ENCODE measurements around the gene HMGA1. TPM values are rescaled to one million over a fixed set of nuclear protein-coding genes. Genes with fewer than 3 reads are reported as not detected.

Gene HMGA1
- polyA plus RNA-seq, 1 donor from 2014 or later, result 31.5 TPM

GRCh38 chr6:34242252-34243130 is 5.8 kb downstream of the HMGA1 start:
- Histone ChIP-seq H3K4me3 (ENCODE audit: low read length) (no peak overlapping the region), H3F3A (ENCODE audit: insufficient read depth, low read length, poor library complexity, severe bottlenecking) (no peaks in the 10 kb centered on the region), H3K27ac (ENCODE audit: low read length) (no peak overlapping the region), H3K79me2 (replicated peaks; ENCODE audit: insufficient read depth, low read length) (peaks cover 24% of the 10 kb centered on the region), H2AFZ (ENCODE audit: low read depth, low read length) (no peak overlapping the region), H3K36me3 (ENCODE audit: insufficient read depth, low read length) (no peaks in the 10 kb centered on the region), H4K20me1 (ENCODE audit: insufficient read depth) (peaks cover 4% of the 10 kb centered on the region), H3K9ac (ENCODE audit: low read length) (no peak overlapping the region), H3K9me2 (ENCODE audit: insufficient read depth, low read length) (no peaks in the 10 kb centered on the region), H3K27me3 (ENCODE audit: insufficient read depth, low read depth, low read length) (no peaks in the 10 kb centered on the region), H3K9me3 (ENCODE audit: low read length) (no peaks in the 10 kb centered on the region), H3K4me2 (ENCODE audit: low read length) (no peak overlapping the region)
- TF ChIP-seq SMC3 (conservative IDR thresholded peaks at IDR 0.05; ENCODE audit: poor library complexity), result no peak

- H3K36me3 ChIP-seq (ENCODE audit: insufficient read depth, low read length), result no peaks in the 10 kb centered on the region
- no peak overlapping the region for H3K4me3 ChIP-seq (ENCODE audit: low read length)
- peaks cover 18% of the 10 kb centered on the region for H3K79me2 ChIP-seq (replicated peaks; ENCODE audit: insufficient read depth, low read length)
These were observed 6.6 kb downstream of the HMGA1 start for GRCh38 chr6:34243131-34243771.

GRCh38 chr6:34243901-34244884 is 7.5 kb downstream of the HMGA1 start:
- Histone ChIP-seq H2AFZ (ENCODE audit: low read depth, low read length) (no peak overlapping the region), H3K9me3 (ENCODE audit: low read length) (no peaks in the 10 kb centered on the region), H3K4me2 (ENCODE audit: low read length) (no peak overlapping the region), H3K4me3 (ENCODE audit: low read length) (no peak overlapping the region), H3K36me3 (ENCODE audit: insufficient read depth, low read length) (no peaks in the 10 kb centered on the region), H3K27me3 (ENCODE audit: insufficient read depth, low read depth, low read length) (no peaks in the 10 kb centered on the region), H3K27ac (ENCODE audit: low read length) (no peak overlapping the region), H3F3A (ENCODE audit: insufficient read depth, low read length, poor library complexity, severe bottlenecking) (no peaks in the 10 kb centered on the region), H3K9me2 (ENCODE audit: insufficient read depth, low read length) (no peaks in the 10 kb centered on the region), H4K20me1 (ENCODE audit: insufficient read depth) (no peaks in the 10 kb centered on the region), H3K9ac (ENCODE audit: low read length) (no peak overlapping the region), H3K79me2 (replicated peaks; ENCODE audit: insufficient read depth, low read length) (peaks cover 9% of the 10 kb centered on the region)
- TF ChIP-seq POLR2AphosphoS5 (IDR thresholded peaks at IDR 0.05) (no peak), MXI1 (conservative IDR thresholded peaks at IDR 0.05; ENCODE audit: poor library complexity, severe bottlenecking) (no peak), EP300 (conservative IDR thresholded peaks at IDR 0.05; ENCODE audit: poor library complexity, severe bottlenecking) (no peak), TAF1 (IDR thresholded peaks at IDR 0.05; ENCODE audit: low read depth) (no peak), EZH2 (IDR thresholded peaks at IDR 0.05; ENCODE audit: borderline replicate concordance, insufficient read depth, low read length, poor library complexity, severe bottlenecking) (no peak), REST (IDR thresholded peaks at IDR 0.05; ENCODE audit: borderline replicate concordance) (no peak), SMC3 (conservative IDR thresholded peaks at IDR 0.05; ENCODE audit: poor library complexity) (no peak)

More at GRCh38 chr6:34243131-34243771, 6.6 kb downstream of the HMGA1 start:
- Histone ChIP-seq H3F3A (ENCODE audit: insufficient read depth, low read length, poor library complexity, severe bottlenecking) (no peaks in the 10 kb centered on the region), H3K9me3 (ENCODE audit: low read length) (no peaks in the 10 kb centered on the region), H3K9me2 (ENCODE audit: insufficient read depth, low read length) (no peaks in the 10 kb centered on the region), H3K27me3 (ENCODE audit: insufficient read depth, low read depth, low read length) (no peaks in the 10 kb centered on the region), H3K4me2 (ENCODE audit: low read length) (no peak overlapping the region), H2AFZ (ENCODE audit: low read depth, low read length) (no peak overlapping the region), H3K9ac (ENCODE audit: low read length) (no peak overlapping the region), H4K20me1 (ENCODE audit: insufficient read depth) (peaks cover 4% of the 10 kb centered on the region), H3K27ac (ENCODE audit: low read length) (no peak overlapping the region)
- TF ChIP-seq SMC3 (conservative IDR thresholded peaks at IDR 0.05; ENCODE audit: poor library complexity) (no peak), EZH2 (IDR thresholded peaks at IDR 0.05; ENCODE audit: borderline replicate concordance, insufficient read depth, low read length, poor library complexity, severe bottlenecking) (no peak), CTCF (IDR thresholded peaks at IDR 0.05; ENCODE audit: poor library complexity, severe bottlenecking) (no peak), RAD21 (conservative IDR thresholded peaks at IDR 0.05) (no peak), TAF1 (IDR thresholded peaks at IDR 0.05; ENCODE audit: low read depth) (no peak)
